GM21528 (cell line): ENCODE measurements around the gene TRIM66.

ENCODE experiments used
- ATAC-seq: cut with Tn5 transposase; IDR thresholded peaks from one replicate; pipeline ENCODE4 v1.9.1; 2021; ENCODE audit warnings: mild to moderate bottlenecking, moderate library complexity; ENCODE audit not compliant: unreplicated experiment, low FRiP score

TRIM66 gene

GRCh38 chr11:8665222-8665621, 17.2 kb downstream of the TRIM66 start:
- ATAC-seq = no peak

- no peak for ATAC-seq
Measured at GRCh38 chr11:8661001-8661795, 21.3 kb downstream of the TRIM66 start.

DNA sequence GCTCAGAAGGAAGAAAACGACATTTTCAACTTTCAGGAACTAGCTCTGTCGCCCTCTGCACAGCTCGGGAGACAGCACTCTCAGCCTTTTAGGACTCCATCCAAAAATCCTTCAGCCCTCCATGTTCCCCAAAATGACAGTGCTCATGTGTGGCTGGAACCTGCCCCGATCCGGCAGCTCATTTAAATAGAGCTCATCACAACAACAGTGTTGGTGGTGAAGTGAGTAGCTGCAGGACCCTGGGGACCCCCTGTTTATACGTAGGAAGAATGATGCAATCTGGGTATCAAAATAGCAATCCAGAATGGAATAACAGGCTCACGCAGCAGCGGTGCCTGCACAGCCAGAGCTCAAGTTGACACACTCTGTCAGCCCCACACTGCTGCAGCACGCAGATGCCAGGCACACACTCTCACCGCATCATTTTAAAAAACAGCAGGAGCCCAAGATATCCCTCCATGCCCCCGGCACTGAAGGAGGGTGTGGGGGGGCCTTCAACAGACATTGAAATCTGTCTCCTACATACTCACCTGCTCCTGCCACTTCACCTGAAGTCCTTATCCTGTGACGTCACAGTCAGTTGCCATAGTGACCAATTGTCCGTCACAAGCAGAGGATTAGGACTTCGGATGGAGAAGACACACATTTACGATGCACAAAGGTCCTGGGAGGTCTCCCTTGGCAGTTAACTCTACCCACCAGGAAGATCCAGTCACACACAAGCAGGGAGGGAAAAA, 24.0 kb downstream of the TRIM66 start:
- ATAC-seq = no peak

- no peak for ATAC-seq
Measured at GRCh38 chr11:8656291-8656690, 26.2 kb downstream of the TRIM66 start.

DNA sequence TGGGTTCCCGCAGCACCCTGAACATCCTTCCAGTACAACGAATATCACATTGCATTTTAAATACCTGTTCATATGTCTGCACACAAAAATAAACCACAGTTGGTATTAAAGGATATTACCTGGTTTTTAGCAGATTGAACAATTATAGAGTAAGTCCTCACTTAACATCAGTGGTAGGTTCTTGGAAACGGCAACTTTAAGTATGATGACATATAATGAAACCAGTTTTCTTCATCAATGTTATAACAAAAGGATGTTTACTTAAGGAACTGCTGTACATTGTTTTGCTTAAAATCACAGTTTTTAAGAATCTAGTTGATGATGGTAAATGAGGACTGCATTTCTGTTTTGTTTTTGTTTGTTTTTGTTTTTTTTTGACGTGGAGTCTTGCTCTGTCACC, 28.0 kb downstream of the TRIM66 start:
- no peak for ATAC-seq

DNA sequence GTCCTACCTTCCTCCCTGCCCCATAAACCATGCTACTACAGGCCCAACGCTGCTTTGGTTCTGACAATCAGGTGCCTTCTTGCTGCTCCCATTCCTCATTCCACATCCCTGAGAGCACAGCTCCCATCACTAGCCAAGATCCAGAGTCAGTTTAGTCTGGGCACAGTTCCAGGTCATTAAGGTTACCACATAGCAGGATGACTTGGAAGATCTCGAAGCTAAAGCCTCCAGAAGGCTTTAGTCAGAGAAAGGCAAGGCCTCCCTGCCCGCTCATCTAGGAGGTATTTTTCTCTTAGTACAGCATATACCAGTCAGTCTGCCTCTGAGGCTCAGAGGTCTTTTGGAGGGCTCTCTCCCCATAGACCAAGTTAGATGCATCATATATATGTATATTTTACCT, 30.3 kb downstream of the TRIM66 start:
- no peak for ATAC-seq

- no peak for ATAC-seq
Measured at GRCh38 chr11:8650401-8650990, 32.0 kb downstream of the TRIM66 start.

DNA sequence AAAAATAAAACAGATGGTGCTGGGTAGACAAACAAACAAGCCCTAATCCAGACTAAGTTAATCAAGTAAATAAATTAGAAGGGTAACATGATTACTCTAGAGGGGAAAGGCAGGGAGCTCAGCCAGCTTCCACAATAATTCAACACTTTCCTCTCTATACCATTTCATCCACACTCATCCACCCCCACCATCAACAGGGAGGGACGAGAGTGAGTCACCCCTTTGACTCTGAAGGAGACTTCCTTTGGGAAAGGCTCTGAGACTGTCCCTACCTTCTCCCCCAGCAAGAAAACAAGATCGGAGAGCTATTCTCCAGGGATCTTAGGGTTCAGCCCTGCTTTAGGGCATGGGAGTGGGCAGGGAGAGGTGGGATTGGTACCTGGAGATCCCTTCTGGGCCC, 33.1 kb downstream of the TRIM66 start:
- no peak for ATAC-seq

GRCh38 chr11:8646873-8647272, 35.6 kb downstream of the TRIM66 start:
- no peak for ATAC-seq

DNA sequence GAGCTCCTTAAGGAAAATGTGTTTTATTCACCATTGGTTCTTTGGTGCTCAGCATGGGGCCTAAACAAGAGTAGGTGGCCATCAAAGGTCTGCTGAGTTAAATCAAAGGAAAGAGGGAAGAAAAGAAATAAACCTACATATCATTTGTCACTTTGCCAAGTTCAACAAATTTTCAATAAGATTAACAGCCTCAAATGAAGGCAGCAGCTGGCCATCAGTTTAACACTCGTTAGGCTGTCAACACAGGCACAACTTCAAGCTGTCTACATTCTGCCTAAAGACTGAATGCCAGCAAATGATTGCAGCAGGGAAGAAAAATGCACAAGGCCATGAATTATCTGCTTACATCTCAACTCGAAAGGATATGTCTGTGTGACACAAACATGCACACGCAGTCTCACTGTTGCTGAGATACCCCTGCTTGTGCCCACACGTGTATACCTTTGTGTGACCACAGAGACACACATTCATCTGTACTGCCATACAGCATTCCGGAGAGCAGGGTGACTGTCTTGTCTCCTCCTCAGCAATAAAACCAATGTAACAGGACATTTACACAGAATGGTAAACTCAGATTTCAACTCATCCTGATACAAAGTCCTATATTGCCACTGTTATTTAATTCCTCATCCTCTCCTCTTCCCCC, 40.1 kb downstream of the TRIM66 start:
- ATAC-seq = no peak

DNA sequence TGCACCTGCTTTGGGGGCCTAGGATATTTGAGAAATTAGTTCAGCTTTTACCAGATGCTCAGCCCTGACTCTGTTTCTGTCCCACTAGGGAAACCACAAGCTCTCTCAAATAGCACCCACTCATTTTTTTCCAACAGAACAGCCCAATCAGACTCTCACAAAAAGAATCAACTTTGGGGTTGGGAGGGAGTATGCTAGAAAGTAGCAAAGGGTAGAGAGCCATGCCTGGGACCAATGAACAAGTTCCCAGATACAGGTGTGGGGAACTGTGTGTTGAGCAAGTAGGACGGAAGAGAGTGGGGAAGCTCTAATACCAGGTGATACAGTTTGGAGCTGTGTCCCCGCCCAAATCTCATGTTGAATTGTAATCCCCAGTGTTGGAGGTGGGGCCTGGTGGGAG, 41.1 kb downstream of the TRIM66 start:
- no peak for ATAC-seq

GRCh38 chr11:8640267-8640906, 42.1 kb downstream of the TRIM66 start:
- ATAC-seq = no peak

- no peak for ATAC-seq
Measured at GRCh38 chr11:8639655-8640054, 42.8 kb downstream of the TRIM66 start.

DNA sequence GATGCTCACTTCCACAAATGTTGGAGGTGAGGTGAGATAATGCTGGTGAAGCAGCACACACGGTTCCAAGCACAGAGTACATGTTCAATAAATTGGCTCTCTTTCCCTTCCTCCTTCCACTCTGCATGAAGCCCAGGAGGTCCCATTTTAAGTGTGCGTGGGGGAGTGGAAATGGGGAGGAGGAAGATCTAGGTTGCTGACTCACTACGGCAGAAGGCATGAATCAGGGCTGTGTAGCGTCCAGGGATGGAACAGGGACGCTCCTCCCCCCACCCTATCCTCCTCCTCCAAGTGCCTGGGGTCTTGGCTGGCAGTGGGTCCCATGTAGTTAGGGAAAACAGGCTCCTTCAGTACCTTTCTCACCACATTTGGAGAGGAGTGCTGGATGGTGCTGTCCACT, 44.2 kb downstream of the TRIM66 start:
- ATAC-seq = no peak

DNA sequence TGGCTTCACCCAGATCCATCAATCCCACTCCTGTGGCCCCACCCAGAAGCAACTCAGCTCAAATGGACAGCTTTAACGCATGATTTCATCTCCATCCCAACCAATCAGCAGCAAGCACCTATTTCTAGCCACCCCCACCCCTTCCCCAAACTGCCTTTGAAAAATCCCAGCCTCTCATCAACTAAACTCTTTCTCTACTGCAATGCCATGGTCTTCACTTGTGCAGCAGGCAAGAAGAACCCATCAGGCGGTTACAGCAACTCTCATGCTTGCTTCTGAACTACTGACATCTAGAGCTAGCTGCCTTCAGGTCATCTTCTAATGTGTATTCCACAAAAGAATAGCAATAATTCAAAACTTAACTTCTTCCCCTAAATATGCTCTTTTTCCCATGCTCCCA, 46.3 kb downstream of the TRIM66 start:
- no peak for ATAC-seq

DNA sequence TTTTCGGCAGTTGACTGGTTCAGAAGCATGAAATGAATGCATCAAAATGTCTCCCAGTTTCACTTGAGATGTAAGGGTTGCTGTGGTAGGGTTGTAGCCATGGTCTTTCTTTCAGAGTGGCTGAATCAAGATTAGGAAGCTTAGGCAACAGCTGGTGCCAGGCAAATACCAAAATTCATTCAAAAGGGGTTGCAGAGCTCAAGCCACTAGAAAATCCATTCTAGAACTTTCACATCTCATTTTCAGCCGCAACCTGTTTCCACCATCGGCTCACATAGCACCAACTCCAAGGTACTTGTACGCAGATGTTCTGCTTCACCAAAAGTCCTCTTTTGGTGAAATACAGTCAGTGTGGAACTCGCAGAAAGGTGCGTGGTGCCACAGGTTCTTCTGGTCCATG, 48.0 kb downstream of the TRIM66 start:
- no peak for ATAC-seq

- no peak for ATAC-seq
Measured at GRCh38 chr11:8631395-8632118, 50.9 kb downstream of the TRIM66 start.

GRCh38 chr11:8624698-8625097, 57.8 kb downstream of the TRIM66 start:
- no peak for ATAC-seq

GRCh38 chr11:8621147-8621546, 61.3 kb downstream of the TRIM66 start:
- ATAC-seq = no peak

- no peak for ATAC-seq
Measured at GRCh38 chr11:8617063-8617462, 65.4 kb downstream of the TRIM66 start.
